GM23248 (cell line): ENCODE measurements around the gene MIEN1.

Experiments used
- EZH2 ChIP-seq: fragments of 200-600 bp; sonication (generic); IDR thresholded peaks from 2 replicates; pipeline ENCODE4 v1.6.1; 2018; ENCODE audit warnings: antibody characterized with exemption, mild to moderate bottlenecking; ENCODE audit not compliant: insufficient read depth, poor library complexity, severe bottlenecking
- EZH2phosphoT487 ChIP-seq: fragments of 200-600 bp; sonication (generic); IDR thresholded peaks from 2 replicates; pipeline ENCODE4 v1.6.1; 2018; ENCODE audit warnings: antibody characterized with exemption, moderate library complexity, mild to moderate bottlenecking, low read depth; ENCODE audit not compliant: insufficient read depth

DNA sequence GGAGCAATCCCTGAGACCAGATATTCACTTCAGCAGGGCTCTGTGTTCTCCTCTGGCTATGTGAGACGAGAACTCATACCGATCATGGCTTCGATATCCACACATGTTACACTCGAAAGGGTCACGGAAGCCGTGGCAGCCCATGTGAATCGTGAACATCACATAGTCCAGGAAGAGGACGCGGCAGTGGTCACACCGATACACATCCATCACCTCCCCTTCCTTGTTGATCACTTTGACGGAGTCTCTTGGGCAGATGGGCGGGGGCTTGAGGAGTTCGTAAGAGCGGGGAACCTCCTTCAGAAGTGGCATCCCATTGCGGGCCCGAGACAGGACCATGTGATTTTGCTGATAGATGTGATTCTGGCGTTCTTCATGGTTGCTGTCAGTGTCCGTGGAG, 35.4 kb upstream of the MIEN1 start:
- TF ChIP-seq EZH2 (no peak), EZH2phosphoT487 (no peak)
